Tibial nerve (tissue), 3 donors: ENCODE results near the gene FAM107B.

Experiments used
- POLR2A ChIP-seq, 2 donors: fragments of 450-650 bp; IDR thresholded peaks; one replicate each; pipeline ENCODE4 v1.6.1; 2017; ENCODE audit warnings: antibody characterized with exemption in 2 of 2, mild to moderate bottlenecking in 2 of 2, moderate library complexity in 2 of 2
- TF ChIP-seq, protein P1 (sequence below), 5 experiments: fragments of 200-600 bp in 3 of 5; fragments of 450-650 bp in 2 of 5; sonication (generic) in 3 of 5; IDR thresholded peaks; one replicate each; pipeline ENCODE4 v1.5.1; 2016 to 2019; ENCODE audit warnings: antibody characterized with exemption in 5 of 5, mild to moderate bottlenecking in 3 of 5, moderate library complexity in 2 of 5

DNA sequence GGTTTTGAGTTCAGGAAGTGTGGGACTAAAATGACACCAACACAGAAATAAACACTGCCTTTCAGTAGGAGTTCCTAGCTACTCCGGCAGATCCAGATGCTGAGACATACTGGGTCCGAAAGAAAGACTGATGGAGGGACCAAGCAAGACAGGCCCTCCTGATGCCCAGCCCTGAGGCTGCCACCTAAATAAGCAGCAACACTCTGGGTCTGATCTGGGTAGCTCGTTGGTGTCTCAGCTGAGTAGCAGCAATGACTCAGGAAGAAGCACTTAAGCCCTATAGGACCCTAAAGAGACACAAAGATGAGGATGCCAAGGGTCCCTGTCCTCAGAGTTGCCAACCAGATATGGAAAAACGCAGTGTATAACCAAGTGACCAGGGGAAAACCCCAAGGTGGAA, 190.7 kb downstream of the FAM107B start:
- TF ChIP-seq, protein P1, sequence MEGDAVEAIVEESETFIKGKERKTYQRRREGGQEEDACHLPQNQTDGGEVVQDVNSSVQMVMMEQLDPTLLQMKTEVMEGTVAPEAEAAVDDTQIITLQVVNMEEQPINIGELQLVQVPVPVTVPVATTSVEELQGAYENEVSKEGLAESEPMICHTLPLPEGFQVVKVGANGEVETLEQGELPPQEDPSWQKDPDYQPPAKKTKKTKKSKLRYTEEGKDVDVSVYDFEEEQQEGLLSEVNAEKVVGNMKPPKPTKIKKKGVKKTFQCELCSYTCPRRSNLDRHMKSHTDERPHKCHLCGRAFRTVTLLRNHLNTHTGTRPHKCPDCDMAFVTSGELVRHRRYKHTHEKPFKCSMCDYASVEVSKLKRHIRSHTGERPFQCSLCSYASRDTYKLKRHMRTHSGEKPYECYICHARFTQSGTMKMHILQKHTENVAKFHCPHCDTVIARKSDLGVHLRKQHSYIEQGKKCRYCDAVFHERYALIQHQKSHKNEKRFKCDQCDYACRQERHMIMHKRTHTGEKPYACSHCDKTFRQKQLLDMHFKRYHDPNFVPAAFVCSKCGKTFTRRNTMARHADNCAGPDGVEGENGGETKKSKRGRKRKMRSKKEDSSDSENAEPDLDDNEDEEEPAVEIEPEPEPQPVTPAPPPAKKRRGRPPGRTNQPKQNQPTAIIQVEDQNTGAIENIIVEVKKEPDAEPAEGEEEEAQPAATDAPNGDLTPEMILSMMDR (IDR thresholded peaks at IDR 0.05), result no peak
- TF ChIP-seq POLR2A (IDR thresholded peaks at IDR 0.05), result no peak
